GM18505 (cell line): ENCODE results near the gene CSPG5.

Experiments used
- ATAC-seq: cut with Tn5 transposase; IDR thresholded peaks from one replicate; pipeline ENCODE4 v1.9.1; 2021; ENCODE audit not compliant: unreplicated experiment
- POLR2A ChIP-seq: IDR thresholded peaks from 4 replicates; pipeline ENCODE4 v1.6.1; 2011; ENCODE audit warnings: borderline replicate concordance; ENCODE audit not compliant: insufficient read depth, insufficient read length; ENCODE audit errors: extremely low read depth

The CSPG5 gene

DNA sequence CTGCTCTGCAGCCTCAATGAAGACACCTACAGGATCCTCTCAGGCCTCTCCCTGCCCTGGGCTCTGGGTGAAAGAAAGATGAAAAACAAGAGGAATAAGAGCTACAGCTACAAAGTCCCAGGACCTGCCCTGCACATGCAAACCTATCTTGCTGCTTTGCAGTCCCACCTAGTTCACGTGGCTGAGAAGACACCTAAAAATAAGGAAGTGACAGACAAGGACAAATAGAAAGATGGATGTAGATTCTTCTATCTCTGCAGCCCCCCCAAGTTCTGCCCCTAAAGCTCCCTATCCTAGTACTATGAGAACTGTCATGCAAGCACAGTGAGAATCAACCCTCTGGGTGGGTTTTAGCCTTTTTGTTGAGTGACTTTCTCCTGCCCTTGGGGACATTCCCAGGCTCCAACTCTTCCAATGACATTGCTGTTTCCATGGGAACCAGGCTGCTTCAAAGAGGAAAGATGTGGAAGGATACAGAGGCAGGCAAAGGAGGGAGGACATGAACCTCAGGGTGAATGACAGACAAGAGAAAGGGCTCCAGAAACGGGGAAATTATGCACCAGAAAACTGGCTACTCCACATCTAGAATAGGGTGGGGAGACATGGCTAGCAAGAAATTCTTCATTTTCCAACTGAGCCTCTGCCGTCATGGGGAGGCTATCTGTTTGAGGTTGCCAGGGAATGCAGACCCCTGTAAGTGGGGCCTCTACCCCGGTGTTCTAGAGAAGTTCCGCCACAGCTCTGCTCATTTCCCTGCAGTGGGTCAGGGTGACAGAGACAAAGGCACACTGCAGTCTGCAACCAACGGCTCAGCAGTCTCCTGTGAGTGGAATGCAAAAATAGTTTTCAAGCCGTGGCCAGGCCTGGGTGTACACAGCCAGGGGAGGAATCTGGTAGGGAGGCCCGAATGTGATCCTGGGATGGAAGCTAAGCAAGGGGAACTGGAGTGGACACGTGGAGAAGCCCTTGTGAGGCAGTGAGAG, 5.2 kb downstream of the CSPG5 start:
- no peak for ATAC-seq
- no peak for TF ChIP-seq POLR2A

DNA sequence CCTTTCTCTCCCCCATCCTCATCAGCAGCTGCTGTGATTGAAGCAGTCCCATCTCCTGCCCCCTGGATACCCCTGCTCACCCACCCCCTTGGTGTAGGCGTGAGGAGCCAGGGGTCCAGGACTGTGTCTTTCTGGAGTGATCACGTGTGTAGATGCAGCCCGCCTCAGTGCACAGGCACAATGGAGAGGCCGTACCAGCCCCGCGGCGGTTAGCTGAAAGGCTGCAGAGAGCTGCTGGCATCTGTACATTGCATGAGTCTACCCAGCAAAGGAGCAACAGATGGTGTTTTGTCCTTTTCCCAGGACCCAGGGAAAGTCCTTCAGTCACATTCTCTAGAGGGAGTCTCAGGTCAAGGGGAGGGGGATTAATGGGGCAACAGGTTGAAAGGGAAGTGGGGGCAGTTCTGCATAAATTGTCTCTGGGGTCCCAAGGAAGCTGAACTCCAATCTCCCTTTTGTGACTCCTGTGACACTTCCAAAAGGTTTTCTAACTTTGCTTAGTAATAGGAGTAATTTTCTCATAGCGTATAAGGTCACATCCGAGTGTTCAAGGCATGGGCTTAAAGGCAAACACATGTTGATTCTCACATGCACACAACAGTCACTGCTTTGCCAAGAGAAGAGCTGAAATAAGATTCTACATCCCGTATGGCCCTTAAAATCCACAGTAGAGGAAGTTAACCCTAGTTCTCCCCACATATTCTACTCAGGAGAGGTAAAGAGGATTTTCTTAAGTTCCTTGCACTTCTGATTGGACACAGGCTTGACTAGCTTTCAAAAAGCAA, 7.1 kb downstream of the CSPG5 start:
- TF ChIP-seq POLR2A, result no peak
- no peak for ATAC-seq

DNA sequence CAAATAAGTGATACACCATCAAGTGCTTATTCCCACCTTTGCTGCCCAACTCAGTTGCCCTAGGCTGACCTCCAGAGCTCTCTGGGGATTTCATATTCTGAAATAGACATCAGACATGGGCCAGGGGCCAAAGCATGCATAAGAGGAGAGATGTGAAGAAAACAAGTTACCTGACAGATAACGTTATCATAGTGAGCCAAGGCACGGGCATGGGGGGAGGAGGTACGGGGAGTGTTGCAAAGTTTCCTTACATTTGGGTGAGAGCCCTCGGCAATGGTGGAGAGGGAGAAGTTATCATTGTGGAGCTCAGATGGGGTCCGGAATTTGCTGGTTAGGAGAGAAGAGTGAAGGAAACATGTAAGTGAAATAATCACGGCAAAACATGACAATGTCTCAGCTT, 9.8 kb downstream of the CSPG5 start:
- ATAC-seq, result no peak

DNA sequence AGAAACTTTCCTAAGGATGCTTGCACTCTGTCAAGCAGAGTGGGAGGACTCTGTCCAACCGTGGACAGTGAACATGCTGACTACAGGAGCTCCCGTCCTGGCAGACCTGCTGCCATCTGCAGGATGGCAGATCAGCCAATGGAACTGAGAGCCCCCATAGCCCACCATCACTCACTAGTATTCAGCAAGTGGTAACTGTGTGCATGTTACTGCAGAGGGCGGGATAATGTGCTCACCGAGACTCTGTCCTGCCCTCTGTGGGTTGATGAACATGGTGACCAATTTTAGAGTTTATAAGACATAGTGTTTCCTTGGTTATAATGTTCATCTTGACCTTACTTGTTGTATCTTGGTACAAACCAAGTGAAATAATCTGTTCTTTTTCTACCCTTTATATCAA, 11.5 kb downstream of the CSPG5 start:
- no peak for TF ChIP-seq POLR2A
- ATAC-seq, result no peak

More for the DNA sequence above, 9.8 kb downstream of the CSPG5 start:
- no peak for TF ChIP-seq POLR2A

DNA sequence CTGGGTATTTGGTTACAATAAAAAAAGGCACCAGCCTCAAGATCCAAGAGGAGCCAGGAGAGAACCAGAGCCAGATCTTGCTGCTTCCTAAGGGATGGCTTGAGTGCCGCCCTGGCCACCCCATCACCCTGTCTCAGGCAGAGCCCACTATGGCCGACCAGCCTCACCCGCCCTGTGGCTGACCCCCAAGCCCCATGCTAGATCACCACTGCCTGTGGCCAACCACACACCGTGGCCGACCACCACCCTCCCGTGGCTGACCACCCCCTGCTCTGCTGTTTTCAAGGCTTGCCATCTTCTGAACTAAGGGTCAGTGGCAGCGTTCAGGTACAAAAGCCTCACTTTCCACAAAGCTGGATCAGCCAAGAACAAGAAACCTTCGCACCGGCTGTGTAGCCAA, 12.0 kb downstream of the CSPG5 start:
- no peak for ATAC-seq
- no peak for TF ChIP-seq POLR2A

DNA sequence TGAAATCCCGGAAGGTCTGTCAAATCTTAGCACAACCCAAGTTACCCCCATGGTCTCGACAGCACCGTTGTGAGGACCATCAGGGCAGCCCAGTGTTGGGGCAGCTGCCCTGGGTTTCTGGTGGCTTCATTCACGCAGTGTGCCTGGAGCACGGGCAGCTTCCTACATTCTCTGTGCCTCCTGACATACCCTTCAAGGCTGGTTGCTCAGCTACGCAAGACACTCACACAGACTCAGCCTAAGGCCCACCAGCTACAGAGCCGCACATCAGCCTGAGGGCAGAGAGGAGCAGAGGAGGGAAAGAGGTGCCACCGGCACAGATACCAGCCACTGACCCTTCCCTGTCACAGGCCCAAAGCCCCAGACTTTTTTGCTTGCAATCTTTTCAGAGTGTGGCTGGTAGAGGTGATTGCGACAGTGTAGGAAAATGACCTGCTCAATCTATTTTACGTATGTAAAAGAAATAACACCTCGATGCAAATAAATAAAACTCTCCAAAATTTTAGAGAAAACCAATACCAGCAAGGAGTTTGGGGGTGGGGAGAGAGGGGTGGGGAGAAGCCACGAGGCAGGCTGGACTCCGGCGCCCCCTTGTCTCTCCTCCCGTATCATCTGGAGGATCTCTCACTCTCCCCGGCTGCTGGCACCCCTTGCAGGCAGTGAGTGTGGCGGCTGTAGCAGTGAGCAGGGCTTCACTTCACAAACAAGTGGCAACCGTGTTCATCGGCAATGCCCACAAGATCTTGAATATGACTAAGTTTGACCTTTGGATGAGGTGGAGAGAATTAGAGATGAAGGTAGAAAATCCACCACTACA, 12.7 kb downstream of the CSPG5 start:
- no peak for ATAC-seq
- no peak for TF ChIP-seq POLR2A

DNA sequence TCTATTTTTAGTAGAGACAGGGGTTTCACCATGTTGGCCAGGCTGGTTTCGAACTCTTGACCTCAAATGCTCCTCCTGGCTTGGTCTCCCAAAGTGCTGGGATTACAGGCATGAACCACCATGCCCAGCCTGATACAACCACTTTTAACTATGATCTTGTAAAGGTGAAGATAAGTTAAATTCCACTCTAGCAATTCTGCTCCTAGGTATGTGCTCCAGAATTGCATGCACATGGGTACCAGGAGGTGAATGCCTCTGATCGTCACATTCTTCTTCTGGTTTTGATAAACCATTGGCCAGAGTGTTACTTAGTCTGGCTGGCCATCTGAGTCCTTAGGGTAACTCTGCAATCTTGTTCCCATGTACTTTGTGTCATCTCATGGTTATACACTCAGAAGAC, 22.3 kb downstream of the CSPG5 start:
- no peak for ATAC-seq
- TF ChIP-seq POLR2A, result no peak

DNA sequence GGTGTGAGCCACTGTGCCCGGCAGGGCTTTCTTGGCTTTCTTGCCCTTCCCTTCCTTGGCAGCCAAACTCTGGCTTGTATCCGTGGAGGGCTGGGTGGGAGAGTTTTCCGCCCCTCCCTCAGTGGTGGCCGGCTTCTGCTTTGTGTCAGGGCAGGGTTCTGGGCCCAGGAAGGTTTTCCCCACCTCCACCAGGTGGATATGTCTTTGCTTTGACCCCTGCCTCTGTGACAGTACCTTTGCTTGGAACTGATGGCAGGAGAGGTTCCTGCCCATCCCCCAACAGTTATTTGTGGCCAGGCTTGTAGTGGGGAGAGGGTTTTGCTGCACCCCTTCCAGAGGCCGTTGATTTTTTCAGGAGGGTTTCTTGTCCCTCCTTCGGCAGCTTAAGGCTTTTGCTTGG, 24.3 kb downstream of the CSPG5 start:
- no peak for ATAC-seq
- no peak for TF ChIP-seq POLR2A

DNA sequence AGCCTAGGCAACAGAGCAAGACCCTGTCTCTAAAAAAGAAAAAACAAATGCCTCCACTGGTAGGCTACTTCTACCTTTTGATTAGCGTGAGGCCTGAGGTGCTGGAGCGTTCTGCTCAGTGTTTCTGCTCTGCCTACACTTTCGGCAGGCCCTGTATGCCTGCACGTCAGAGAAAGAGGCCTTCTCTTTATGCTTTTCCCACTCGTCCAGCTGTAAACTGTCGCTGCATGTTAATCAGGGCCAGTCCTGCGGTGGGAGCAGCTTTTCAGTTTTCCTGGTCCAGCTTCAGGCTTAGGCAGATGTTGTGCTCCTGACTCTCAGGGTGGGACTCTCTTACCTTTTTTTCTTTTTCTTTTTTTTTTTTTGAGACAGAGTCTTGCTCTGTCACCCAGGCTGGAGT, 25.3 kb downstream of the CSPG5 start:
- no peak for TF ChIP-seq POLR2A
- no peak for ATAC-seq

DNA sequence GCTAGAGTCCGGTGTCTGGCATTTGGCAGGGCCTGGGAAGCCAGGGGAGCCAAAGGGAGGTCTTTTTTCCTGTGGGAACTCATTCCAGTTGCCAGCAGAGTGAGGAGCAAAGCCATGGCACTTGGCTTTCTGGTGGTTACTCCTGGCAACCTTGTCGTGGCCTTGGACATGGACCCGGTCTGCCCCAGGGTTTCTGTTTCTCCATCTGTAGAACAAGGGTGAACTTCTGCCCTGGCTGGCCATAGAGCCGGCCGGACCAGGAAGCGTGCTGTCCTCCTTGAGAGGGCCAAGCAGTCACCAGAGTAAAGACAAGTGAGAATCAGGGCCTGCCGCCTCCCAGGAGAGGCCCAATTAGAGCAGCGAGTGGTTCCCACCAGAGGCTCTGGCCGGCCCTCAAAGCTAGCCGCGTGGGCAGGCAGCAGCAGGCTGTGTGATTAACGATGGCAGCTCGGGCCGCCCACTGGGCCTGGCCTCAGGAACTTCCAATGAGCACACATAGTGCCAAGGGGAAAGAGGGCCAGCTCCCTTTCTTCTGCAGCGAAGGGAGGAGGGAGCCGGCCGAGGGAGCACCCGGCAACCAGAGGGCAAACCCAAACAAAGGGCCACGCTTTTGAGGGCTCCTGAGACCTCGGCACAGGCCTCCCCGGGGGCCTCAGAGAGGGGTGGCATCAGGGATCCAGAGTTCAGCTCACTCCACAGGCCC, 36.0 kb downstream of the CSPG5 start:
- ATAC-seq, result no peak
- TF ChIP-seq POLR2A, result no peak

DNA sequence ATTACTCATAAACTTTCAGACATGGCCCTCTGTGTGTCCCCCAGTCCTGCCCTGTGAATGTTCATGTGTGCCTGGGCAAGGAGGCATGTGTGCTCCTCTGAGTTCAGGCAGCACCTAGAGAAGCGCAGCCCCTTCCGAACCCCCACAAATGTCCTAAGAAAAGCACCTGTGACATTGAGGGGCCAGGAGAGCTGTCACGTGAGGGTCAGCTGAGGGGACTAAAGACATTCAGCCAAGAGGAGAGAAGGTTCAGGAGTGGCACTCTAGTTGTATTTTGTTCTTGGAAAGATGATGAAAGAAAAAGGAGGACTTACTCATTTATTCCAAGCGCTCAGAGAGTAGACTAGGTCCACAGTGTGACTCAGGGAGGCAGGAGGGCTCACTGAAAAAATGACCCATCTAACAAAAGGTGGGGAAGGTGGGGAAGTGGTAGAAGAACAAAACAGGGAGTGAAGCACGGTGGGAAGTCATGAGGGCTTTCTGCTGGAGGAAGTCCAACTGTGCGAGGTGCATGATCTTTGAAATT, 37.0 kb downstream of the CSPG5 start:
- no peak for ATAC-seq
- no peak for TF ChIP-seq POLR2A

DNA sequence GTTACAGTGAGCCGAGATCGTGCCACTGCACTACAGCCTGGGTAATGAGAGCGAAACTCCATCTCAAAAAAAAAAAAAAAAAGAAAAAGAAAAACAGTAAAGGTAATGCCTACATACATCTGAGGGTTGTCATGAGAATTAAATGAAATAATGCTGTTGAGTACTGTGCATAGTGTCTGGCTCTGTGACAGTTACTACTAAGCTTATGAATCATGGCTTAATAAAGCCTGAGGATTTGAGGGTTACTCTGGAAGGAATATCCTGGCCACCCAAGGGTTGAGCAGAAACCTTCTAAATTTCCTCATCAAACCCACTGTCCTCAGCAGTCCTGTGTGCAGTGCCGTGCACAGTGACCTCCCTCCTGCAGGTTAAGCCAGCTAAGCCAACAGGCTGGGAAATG, 38.4 kb downstream of the CSPG5 start:
- TF ChIP-seq POLR2A, result no peak
- no peak for ATAC-seq
